Gastroesophageal sphincter (tissue), 4 donors: ENCODE results near the gene DSCAML1. TPM values are rescaled to one million over a fixed set of nuclear protein-coding genes. Genes with fewer than 3 reads are reported as not detected.

Experiments used
- ATAC-seq: fragments of 150-250 bp; one replicate; pipeline ENCODE4 v1.9.1; 2016; ENCODE audit warnings: mild to moderate bottlenecking, moderate library complexity
- H3K27ac ChIP-seq, 4 donors: fragments of 200-600 bp; sonication (generic) in 3 of 4; 1 replicate in 3 of 4; 2 replicates in 1 of 4; pipeline ENCODE4 v1.5.1; 2016 to 2019
- H3K27me3 ChIP-seq: fragments of 200-600 bp; sonication (generic); one replicate; pipeline ENCODE4 v1.5.1; 2019
- H3K36me3 ChIP-seq, 2 donors: fragments of 200-600 bp; sonication (generic); one replicate each; pipeline ENCODE4 v1.5.1; 2019; ENCODE audit warnings: control low read depth in 1 of 2
- H3K4me1 ChIP-seq, 3 donors: fragments of 200-600 bp; sonication (generic); 1 replicate in 2 of 3; 2 replicates in 1 of 3; pipeline ENCODE4 v1.5.1; 2016 to 2019; ENCODE audit warnings: control low read depth in 2 of 3
- H3K4me3 ChIP-seq, 2 donors: fragments of 200-600 bp; sonication (generic); one replicate each; pipeline ENCODE4 v1.5.1; 2019; ENCODE audit warnings: mild to moderate bottlenecking in 1 of 2, moderate library complexity in 1 of 2
- H3K9me3 ChIP-seq, 3 donors: fragments of 200-600 bp; sonication (generic); one replicate each; pipeline ENCODE4 v1.5.1; 2017 to 2019; ENCODE audit warnings: control low read depth in 2 of 3
- EP300 ChIP-seq: sonication (generic); formaldehyde crosslinking; IDR thresholded peaks from one replicate; pipeline ENCODE4 v1.6.1; 2017; ENCODE audit warnings: antibody characterized with exemption, mild to moderate bottlenecking
- POLR2A ChIP-seq, 2 donors: fragments of 450-650 bp; IDR thresholded peaks; one replicate each; pipeline ENCODE4 v1.6.1; 2017; ENCODE audit warnings: antibody characterized with exemption in 2 of 2, mild to moderate bottlenecking in 2 of 2, moderate library complexity in 1 of 2
- POLR2AphosphoS5 ChIP-seq: sonication (generic); formaldehyde crosslinking; IDR thresholded peaks from one replicate; pipeline ENCODE4 v1.6.1; 2017; ENCODE audit warnings: antibody characterized with exemption
- WGBS, 2 donors: methylation state at CpG; one replicate each; pipeline ENCODE4 v1.1.5; 2018; ENCODE audit warnings: low coverage in 1 of 2; 5-methylcytosine and 5-hydroxymethylcytosine counted together
- total RNA-seq, 4 donors: library from RNA; depleted of rRNA; stranded (reverse); fragments of >200 nt; gene quantifications; one replicate each; pipeline ENCODE4 v1.1.0, GENCODE V29; 2016
- TF ChIP-seq, protein P1 (sequence below), 4 experiments: fragments of 200-600 bp in 2 of 4; fragments of 450-650 bp in 2 of 4; sonication (generic) in 1 of 4; IDR thresholded peaks; one replicate each; pipeline ENCODE4 v1.5.1; 2017 to 2019; ENCODE audit warnings: antibody characterized with exemption in 4 of 4, mild to moderate bottlenecking in 2 of 4, moderate library complexity in 2 of 4

The DSCAML1 gene
- total RNA-seq, 4 donors from 2014 or later = 0.35 to 2.5 (median 0.73) TPM

DNA sequence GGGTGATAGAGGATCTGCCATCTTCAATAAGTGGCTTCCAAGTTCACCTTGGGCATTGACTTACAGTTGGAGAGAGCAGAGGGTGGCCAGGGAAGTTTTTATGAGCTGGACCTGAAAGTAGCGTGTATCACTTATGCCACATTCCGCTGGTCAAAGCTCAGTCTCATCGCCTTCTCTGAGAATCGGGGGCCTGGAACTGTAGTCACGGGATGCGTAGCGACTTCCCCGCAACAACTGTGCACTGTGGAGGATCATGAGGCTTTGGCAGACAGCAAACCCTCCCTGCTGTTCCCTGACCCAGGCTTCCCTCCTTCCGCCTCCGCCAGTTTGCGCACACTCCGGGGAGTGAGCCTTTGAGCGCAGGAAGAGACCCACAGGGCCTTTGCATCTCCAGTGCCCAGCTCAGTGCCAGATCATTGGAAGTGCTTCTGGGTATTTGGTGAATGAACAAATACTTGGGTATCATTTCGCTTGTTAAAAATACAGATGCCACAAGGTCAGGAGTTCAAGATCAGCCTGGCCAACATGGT, 373.9 kb downstream of the DSCAML1 start:
- no peak for ATAC-seq

DNA sequence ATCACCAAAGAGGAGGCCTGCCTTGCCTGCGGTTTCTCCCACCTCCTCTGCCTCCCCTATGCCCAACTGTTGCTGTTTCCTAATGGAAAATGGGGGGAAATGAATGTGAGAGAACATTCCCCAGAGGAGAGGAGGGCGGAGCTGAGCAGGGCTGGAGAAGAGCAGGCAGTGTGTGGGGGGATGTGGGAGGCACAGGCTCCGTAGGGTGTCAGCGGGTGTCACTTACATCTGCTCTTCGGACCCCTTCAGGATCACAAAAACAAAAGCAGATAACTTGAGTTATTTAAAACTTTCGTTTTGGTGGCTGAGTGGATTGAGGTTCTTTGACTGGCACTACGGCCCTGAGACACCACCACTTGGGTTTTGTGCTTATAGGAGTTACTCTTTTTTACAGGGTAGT, 375.5 kb downstream of the DSCAML1 start:
- H3K27ac ChIP-seq = no peak overlapping the region
- TF ChIP-seq POLR2AphosphoS5 = no peak
- TF ChIP-seq EP300 = no peak
- TF ChIP-seq, protein P1, sequence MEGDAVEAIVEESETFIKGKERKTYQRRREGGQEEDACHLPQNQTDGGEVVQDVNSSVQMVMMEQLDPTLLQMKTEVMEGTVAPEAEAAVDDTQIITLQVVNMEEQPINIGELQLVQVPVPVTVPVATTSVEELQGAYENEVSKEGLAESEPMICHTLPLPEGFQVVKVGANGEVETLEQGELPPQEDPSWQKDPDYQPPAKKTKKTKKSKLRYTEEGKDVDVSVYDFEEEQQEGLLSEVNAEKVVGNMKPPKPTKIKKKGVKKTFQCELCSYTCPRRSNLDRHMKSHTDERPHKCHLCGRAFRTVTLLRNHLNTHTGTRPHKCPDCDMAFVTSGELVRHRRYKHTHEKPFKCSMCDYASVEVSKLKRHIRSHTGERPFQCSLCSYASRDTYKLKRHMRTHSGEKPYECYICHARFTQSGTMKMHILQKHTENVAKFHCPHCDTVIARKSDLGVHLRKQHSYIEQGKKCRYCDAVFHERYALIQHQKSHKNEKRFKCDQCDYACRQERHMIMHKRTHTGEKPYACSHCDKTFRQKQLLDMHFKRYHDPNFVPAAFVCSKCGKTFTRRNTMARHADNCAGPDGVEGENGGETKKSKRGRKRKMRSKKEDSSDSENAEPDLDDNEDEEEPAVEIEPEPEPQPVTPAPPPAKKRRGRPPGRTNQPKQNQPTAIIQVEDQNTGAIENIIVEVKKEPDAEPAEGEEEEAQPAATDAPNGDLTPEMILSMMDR (IDR thresholded peaks at IDR 0.05) = no peak
- TF ChIP-seq POLR2A (IDR thresholded peaks at IDR 0.05) = no peak
- H3K36me3 ChIP-seq = no peaks in the 10 kb centered on the region
- H3K4me1 ChIP-seq = peaks cover 0 to 6% (median 0%) of the 10 kb centered on the region in 3 donors
- H3K27me3 ChIP-seq = peaks cover 47% of the 10 kb centered on the region
- H3K9me3 ChIP-seq = no peaks in the 10 kb centered on the region
- WGBS, 2 donors = 80 to 92% methylated on average over 5 to 6 of the region's 7 CpGs
- no peak for ATAC-seq
- no peak overlapping the region for H3K4me3 ChIP-seq

More for the DNA sequence above, 373.9 kb downstream of the DSCAML1 start:
- Histone ChIP-seq H3K27me3 (peaks cover 40% of the 10 kb centered on the region), H3K4me1 (peaks cover 0 to 8% (median 0%) of the 10 kb centered on the region in 3 donors), H3K9me3 (no peaks in the 10 kb centered on the region), H3K36me3 (no peaks in the 10 kb centered on the region), H3K4me3 (no peak overlapping the region), H3K27ac (no peak overlapping the region)
- TF ChIP-seq EP300 (no peak), POLR2A (IDR thresholded peaks at IDR 0.05) (no peak), POLR2AphosphoS5 (no peak)
- TF ChIP-seq, protein P1 (IDR thresholded peaks at IDR 0.05) = no peak
- WGBS, 2 donors = 90% methylated on average over 8 of the region's 14 CpGs; no CpG with 5 or more reads in 1 of the 2 donors

DNA sequence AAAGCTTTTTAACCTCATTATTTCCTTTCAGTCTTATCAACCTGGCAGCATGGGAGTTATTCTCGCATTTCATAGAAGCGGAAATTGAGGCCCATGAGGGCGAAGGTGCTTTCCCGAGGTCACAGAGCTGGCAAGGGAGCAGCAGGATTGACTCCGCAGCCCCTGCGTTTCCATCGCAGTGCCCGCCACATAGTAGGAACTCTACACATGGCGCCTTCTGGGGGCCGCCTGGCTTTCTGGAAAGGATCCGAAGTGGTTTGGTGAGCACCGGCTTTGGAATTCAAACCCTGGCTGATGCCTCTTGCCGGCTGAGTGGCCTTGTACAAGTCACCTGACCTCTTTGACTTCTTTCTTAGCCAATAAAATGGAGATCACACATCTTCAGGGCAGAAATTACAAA, 376.0 kb downstream of the DSCAML1 start:
- H3K27ac ChIP-seq = no peak overlapping the region
- WGBS, 2 donors = 89% methylated on average over 8 of the region's 13 CpGs; no CpG with 5 or more reads in 1 of the 2 donors
- H3K27me3 ChIP-seq = peaks cover 46% of the 10 kb centered on the region
- H3K36me3 ChIP-seq = no peaks in the 10 kb centered on the region
- no peak overlapping the region for H3K4me3 ChIP-seq
- H3K4me1 ChIP-seq = peaks cover 0 to 2% (median 0%) of the 10 kb centered on the region in 3 donors
- ATAC-seq = no peak
- no peaks in the 10 kb centered on the region for H3K9me3 ChIP-seq
- TF ChIP-seq EP300 (no peak), POLR2AphosphoS5 (no peak), POLR2A (IDR thresholded peaks at IDR 0.05) (no peak)
- TF ChIP-seq, protein P1 (IDR thresholded peaks at IDR 0.05) = no peak

DNA sequence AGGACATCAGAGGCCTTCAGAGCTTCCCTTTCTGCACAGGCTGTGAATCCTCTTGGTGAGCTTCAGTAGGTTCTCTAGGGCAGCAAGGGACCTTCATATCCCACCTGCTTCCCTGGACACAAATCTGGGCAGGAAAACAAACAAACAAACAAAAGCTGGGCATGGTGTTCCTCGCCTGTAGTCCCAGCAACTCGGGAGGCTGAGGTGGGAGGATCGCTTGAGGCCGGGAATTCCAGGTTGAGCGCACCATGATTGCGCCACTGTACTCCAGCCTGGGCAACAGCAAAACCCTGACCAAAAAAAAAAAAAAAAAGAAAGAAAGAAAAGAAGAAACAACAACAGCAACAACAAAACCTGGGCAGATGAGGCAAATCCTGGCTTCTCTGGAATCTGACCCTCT, 376.4 kb downstream of the DSCAML1 start:
- no peak for TF ChIP-seq EP300
- no peak for TF ChIP-seq POLR2A (IDR thresholded peaks at IDR 0.05)
- TF ChIP-seq POLR2AphosphoS5 = no peak
- TF ChIP-seq, protein P1 (IDR thresholded peaks at IDR 0.05) = no peak
- Histone ChIP-seq H3K4me3 (no peak overlapping the region), H3K27me3 (peaks cover 42% of the 10 kb centered on the region), H3K36me3 (no peaks in the 10 kb centered on the region), H3K27ac (no peak overlapping the region), H3K9me3 (no peaks in the 10 kb centered on the region), H3K4me1 (no peaks in the 10 kb centered on the region)
- no peak for ATAC-seq
- WGBS, 2 donors = 79% methylated on average over 3 of the region's 6 CpGs; no CpG with 5 or more reads in 1 of the 2 donors

DNA sequence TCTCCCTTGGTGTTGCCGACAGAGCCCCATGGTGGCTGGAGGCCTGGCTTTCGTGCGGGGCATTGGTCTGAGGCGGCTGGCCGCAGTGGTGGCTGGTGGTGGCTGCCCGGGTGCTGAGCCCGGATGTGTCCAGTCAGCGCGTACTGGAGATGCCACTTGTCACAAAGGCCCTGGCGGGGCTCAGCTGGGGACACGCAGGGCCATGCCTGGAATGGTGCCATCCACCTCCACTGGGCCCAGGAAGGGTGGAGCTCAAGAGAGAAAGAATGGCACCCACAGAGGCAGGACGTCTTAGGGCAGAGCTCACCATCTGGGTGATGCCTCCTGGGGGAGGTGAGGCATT, 376.9 kb downstream of the DSCAML1 start:
- ATAC-seq = no peak
- 60% methylated on average over 1 of the region's 12 CpGs; no CpG with 5 or more reads in 1 of the 2 donors for WGBS, 2 donors
- peaks cover 40% of the 10 kb centered on the region for H3K27me3 ChIP-seq
- H3K36me3 ChIP-seq = no peaks in the 10 kb centered on the region
- H3K9me3 ChIP-seq = no peaks in the 10 kb centered on the region
- no peak overlapping the region for H3K27ac ChIP-seq
- TF ChIP-seq POLR2A (IDR thresholded peaks at IDR 0.05) = no peak
- H3K4me1 ChIP-seq = no peaks in the 10 kb centered on the region
- H3K4me3 ChIP-seq = no peak overlapping the region
